OCI-M1 (cell line): ENCODE results near the gene ELOVL7.
"Not testable (repeated sequence)": the region's sequence is repeated elsewhere in the genome, so short reads cannot be mapped to it uniquely, and the experiment has no call there.

Experiments used
- DNase-seq: peaks from one replicate; lab custom pipeline; 2025; lab: John Stamatoyannopoulos, UW

ELOVL7 gene

DNA sequence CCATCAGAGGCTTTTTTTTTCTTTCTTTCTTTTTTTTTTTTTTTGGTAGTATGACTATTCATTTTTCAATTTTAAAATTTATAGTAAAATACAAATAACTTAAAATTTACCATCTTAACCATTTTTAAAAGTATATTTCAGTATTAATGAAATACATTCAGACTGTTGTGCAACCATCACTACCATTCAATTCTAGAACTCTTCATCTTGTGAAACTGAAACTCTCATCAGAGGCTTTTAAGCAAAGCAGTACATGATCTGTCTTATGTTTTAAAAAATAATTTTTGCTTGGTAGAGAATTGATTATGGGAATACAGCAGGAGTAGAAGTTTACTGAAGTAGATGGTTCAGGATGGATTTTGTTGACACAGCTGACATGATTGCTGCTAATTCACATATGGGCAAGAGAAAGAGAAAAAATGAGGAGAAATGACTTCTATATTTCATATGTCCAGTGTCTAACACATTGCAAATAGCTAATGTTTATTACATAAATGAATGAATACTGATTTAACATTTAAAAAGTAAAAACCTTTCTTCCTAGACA is 13.4 kb downstream of the ELOVL7 start:
- DNase-seq: no peak

DNA sequence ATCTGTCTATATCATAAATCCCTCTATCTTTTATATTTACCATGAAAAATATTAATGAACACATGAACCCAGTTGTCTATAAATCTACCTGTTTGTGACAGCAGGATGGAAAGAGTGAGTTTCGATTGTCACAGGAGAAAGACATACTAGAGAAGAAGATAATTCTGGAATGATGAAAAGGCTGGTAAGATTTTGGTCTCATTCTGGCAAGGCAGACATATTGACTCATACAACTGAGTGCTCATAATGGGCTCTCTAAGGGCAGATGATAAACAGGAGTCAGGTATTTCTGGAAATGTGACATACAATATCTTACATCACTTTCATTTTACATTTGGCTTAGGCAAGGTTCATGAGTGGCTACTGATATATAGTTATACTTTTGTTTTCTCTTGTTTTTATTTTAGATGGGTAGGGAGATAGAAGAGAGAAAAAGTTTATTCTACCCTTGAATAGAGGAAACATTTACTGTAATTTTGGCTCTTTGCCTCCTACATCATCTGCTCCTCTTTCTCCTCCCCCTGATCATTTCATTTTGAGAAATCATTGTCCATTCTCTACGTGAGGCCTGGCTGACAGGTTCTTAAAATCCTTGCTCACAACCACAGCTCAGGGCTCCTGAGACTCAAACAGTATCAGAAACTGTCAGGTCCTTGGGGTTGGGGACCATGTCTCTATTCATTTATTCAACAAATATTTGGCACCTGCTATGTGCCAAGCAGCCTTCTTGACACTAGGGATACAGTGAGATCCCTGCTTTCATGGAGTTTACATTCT is 14.4 kb downstream of the ELOVL7 start:
- DNase-seq: peak; percentile 47

DNA sequence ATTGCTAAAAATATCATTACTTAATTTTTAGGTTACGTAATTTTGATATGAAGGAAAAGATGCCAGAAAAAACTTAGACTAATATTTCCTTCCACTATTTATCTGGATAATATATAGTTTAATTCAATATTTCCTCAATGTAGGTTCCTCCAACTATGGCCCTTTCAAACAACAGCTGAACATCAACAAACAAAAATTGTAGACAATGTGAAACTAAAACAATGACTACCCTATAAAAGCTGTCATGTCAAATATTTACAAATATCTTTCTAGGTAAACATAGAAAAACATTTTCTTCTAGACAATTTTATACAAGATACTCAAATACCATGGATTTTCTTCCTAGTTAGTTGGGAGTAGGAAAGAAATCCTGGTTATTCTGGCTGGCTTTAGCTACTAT is 16.9 kb downstream of the ELOVL7 start:
- no peak for DNase-seq

DNA sequence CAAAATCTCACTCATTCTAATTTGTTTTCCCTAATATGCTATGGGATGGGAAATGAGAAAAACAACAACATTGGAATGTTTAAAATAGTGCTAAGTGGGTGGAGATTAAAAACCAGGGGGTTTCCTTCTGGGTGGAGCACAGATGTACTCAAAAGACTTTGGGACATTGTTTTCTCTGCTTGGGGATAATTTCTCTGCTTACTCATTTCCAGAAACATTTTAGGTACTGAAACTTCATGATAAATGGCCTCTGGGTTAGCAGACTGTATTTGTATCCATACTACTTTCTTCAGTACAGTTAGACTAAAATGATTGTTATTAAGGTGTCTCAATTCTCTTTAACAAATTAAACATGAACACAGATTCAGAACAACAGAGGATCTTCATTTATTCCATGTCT is 17.4 kb downstream of the ELOVL7 start:
- no peak for DNase-seq

DNA sequence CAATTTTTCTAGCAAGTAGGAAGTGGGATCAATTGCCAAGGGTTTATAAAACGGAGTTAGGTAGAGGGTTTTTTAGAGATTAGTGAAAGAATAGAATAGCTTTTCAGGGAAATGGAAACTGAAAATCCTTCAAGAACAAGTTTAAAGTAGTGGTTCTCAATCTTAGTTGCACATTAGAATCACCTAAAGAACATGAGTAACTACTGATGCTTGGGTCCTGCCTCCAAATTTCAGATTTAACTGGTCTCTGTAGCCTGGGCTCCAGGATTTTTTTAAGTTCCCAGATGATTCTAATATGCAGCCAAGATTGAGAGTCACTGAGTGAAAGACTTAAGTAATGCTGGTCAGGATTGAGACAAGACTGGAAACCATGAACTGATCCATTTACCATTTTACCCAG is 20.5 kb downstream of the ELOVL7 start:
- no peak for DNase-seq

DNA sequence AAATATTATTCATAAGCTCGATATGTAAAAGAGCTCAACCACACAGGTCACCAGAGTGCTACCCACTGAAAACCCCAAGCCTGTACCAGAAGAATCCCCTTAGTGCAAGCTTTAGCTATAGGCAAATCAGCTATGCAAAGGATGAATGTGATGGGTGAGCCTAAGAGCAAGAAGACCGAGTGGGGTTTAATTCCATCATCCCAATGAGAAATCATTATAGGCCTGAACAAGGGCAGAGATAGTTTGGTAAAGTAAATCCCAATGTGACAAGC is 21.8 kb downstream of the ELOVL7 start:
- DNase-seq: no peak

DNA sequence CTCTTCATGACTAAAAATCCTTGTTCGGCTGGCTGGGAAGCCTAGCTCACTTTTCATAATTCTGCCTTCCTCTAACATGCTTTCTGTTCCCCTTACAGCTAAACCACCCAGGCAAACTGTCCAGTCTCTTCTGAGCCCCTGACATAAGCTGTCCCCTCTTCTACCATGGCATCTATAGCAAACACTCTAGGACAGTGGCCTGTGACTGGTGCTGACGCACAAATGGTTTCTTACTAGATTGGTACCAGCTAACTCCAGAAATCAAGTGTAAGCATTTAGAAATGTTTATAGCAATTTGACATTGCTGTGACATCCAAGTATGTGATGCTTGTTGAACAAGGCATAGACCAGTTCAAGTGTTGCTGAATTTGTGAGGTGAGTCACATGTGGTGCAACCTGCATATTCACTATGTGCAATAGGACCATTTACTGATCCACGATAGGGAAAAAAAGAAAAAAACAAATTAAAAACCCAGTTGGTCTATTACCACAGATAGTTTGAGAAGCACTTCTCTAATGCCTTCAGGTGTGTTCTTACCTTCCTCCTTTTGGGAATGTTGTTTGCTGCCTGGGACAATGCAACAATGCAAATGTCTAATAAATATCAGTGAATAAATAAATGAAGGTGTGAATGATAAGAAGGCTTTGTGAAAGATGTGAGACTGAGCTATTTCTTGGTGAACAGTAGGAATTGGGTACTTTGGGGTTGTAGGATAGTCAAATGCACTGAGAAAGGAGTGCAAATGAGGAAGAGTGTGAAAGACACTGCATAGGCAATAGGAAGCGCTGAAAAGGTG is 22.4 kb downstream of the ELOVL7 start:
- peak; percentile 37 for DNase-seq

DNA sequence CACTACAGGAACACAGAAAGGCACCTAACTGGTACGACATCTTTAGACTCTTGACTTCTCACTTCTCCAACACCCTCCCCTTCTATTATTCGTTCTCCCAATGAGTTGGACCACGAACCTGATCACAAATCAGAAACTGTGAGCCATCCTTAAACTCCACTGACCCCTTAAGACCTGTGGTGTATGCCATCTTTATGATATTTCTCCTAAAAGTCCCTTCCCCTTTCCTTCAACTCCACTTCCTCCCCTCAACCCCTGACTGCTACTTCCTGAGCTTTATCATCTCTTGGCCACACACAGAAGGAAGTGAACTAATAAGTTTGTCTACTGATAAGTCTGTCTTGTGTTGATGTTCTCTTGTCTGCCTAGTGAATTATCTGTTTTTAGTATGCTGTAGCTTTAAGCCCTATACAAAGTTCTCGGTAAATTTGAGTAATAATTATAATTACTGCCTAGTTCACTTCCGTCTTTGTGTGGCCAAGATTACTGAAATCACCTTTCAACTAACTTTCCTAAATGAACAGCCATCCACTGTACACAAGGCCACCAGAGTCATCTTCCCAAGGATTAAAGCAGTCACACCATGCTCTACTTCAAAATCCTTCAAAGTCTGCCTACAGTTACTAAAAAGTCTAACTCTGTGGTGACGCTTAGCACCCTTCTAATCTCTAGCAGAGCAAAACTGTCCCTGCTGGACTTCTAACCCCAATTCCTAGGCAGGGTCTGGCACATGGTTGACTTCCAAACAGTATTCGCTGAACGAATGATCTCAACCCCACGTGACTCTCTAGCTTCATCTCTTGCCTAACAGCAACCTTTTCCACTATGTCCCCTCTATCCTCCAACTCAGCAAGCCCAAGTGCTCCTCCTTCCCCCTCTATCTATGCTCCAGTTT is 23.2 kb downstream of the ELOVL7 start:
- peak; percentile 87 for DNase-seq

DNA sequence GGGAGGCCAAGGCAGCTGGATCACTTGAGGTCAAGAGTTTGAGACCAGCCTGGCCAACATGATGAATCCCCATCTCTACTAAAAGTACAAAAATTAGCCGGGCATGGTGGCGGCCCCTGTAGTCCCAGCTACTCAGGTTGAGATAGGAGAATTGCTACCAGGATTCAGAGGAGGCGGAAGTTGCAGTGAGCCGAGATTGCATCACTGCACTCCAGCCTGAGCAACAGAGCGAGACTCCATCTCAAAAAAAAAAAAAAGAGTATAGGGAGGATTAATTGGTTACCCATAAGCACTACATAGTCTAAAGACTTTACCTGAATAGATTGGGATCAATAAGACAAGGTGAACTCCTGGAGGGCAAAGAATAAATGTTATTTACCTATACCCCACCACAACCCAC is 27.9 kb downstream of the ELOVL7 start:
- DNase-seq: not testable (repeated sequence)

DNA sequence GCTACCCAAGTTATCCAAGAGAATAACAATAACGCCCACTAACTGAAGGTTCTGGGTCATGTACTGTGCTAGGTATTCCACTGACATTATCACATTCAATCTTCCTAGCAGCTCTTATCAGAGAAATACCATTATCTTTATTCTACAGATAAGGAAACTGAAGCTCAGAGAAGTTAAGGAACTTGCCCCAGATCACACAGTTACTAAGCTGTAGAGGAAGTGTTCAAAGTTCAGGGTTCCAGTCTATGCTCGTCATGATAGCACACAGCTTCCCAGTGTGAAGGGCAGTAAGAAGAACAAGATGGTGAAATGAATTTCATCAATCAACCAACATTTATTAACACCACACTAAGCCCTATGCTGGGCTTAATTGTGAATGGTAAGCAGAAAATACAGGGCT is 29.6 kb downstream of the ELOVL7 start:
- DNase-seq: no peak

DNA sequence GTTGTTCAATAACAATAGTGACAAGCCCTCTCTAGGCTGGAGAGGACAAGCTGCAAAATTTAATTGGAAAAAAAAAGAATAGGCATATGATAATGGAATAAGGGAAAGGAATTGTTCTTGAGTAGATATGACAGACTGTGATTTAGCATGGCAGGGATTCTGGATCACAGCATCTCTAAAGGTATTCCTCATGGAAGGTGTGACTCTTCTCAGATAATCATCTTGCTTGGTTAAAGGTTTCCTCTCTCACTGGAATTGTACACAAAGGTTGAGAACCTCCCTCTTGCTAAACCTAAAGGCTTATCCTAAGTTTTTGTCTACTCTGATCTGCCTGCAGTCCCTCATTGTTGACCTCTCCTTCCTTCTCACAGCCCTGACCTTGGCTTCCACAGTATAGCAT is 31.6 kb downstream of the ELOVL7 start:
- DNase-seq: no peak

DNA sequence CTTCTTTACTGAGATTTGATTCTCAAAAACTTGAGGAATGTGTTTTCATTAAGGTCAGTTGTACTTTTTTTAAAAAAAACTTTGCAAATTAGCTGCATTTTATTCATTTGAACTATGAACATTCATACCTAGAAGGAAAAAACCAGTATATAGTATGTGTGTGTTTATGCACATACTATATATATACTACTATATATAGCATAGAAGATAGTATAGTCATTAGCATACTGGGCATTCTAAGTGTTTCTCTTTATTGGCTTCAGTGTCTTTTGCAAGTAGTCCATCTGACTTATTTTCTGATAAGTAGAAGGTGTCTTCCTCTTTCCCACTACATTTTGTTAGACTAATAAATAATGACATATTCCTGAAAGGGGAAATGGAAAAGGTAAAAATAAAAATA is 33.0 kb downstream of the ELOVL7 start:
- DNase-seq: no peak

DNA sequence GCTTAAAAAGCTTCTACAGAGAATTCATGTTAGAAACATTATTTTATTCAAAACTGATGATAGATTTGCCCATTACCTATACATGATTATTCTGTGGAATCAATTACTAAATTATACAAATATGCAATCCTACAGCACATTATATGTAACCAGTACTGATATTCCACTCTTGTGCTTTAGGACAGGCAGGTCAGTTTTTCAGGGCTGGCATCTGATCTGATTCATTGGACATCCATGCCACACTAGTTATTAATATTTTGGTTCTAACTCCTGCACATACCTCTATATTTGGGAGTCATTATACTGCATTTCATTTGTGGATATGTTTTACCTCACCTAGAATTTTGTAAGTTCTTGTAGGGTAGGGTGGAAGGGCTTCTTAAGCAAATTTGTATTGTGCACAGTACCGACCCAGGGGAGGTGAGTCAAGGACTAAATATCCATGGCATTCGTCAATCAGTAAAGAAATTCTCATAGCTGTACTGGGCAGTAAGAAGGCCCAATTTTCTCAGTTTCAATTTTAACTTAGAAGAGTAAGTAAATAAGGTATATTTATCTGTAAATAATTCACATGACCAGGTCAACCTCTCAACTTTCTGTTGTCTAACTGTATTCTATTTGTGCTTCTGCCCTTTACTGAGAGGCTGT is 33.5 kb downstream of the ELOVL7 start:
- DNase-seq: no peak

DNA sequence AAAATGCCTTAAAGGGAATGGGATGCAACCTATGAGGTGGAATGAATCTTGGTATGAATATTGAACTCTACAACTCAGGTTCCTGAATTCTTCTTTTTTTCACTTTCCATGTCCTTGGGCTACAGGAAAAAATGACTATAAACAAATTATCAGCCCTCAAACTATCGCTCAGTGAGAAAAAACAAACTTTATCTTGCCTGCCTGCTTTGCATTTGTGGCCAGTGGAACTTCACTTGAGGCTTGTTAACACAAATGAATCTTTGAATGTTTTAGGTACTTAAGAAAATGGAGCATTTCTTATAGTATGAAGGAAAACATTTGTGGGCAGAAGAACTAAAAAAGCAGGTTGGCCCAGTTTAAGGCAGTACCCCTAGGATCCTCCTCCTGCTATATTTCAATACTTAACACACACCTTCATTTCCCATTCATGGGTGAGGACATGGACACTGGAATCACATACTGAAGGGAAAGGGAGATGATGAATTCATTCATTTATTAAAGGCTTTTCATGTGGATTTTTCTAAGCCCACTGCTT is 34.1 kb downstream of the ELOVL7 start:
- DNase-seq: peak; percentile 32

DNA sequence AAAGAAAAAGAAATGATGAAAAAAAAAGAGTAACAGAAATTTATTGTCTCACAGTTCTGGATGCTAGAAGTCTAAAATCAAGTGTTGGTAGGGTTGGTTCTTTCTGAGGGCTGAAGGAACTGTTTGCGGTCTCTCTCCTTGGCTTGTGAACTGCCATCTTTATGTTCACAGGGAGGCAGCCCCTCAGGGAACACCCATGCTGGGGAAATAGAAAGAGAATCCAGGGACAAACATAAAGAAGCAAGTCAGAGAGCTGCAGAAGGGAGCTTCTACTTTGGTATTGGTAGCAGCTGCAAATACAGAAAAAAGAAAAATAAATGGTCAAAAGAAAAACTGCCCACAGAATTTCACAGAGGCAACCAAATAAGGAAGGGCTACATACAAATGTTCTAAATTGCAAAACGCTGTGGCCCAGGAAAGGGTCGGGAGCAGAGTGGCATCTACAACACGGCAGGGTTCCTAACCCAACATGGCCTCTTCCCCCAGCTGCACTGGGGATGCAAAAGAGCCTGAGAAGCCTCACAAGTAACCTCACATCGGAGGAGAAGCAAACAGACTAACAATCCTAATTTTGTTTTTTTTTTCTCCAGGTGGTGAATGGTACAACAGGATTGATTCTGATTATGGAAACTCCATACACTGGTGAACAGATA is 37.4 kb downstream of the ELOVL7 start:
- no peak for DNase-seq

DNA sequence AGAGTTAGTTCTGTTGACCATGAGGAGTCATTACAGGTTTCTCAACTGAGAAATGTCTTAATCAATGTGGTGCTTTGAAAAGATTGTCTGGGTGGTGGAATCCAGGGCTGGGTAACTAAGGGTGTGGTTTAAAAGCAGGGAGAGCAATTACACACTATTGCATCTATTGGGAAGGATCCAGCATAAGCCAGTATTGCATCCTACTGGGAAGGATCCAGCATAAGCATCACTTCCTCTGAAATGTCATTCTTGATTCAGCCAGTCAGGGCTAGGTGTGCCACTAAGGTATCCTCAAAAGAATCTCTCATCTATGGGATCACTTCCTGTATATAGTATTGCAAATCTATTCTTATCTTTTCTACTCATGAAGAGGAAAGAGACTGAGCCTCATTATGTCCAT is 38.6 kb downstream of the ELOVL7 start:
- no peak for DNase-seq

DNA sequence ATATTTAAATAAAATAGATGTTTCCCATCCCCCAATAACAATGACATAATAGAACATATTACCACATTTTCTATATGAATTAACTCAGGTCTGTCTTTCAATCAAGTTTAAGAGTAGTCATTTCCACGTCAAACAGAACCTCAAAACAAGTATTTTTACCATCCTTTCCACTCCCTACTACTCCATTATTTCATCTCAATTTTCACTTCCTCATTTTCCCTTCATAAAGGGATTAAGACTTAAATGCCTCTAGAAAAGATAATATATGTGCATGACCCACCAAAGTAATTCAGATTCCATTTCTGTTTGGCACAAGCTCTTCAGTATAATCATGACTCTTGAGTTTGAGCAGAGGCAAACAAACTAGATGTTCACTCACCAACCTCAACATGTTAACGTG is 40.4 kb downstream of the ELOVL7 start:
- DNase-seq: peak; percentile 67

DNA sequence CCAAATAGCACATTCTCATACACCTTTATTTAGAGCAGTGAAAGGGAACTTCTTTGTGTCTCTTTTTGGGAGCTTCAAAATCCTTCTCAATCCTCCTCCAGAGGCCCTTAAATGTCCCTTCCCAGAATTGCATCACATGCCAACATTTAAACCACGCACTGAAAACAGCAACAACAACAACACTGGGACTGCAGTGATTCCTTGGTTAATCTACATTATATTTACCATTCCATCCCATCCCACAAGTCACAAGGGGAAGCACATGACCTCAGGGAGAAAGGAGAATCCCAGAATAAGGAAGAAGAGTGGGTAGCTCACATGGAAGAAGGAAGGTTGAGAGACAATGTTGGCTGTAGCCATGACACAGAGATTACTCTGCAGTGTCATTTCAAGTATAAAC is 41.1 kb downstream of the ELOVL7 start:
- no peak for DNase-seq

DNA sequence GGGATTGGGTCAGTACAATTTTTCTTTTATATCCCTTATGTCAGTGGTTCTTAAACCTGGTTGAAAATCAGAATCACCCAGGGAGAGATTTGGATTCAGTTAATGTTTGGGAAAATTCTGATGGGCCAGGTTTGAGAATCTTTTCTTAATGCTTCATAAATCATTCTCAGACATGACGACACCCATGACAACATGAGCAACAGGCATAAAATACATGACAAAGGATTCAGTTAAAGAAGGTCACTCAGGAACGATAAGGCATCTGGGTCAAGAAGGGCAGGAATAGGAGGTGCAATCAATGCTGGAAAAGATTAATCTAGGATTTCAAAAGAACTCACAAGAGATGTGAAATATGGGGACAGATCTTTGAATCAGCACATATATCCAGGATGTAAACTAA is 41.8 kb downstream of the ELOVL7 start:
- no peak for DNase-seq

DNA sequence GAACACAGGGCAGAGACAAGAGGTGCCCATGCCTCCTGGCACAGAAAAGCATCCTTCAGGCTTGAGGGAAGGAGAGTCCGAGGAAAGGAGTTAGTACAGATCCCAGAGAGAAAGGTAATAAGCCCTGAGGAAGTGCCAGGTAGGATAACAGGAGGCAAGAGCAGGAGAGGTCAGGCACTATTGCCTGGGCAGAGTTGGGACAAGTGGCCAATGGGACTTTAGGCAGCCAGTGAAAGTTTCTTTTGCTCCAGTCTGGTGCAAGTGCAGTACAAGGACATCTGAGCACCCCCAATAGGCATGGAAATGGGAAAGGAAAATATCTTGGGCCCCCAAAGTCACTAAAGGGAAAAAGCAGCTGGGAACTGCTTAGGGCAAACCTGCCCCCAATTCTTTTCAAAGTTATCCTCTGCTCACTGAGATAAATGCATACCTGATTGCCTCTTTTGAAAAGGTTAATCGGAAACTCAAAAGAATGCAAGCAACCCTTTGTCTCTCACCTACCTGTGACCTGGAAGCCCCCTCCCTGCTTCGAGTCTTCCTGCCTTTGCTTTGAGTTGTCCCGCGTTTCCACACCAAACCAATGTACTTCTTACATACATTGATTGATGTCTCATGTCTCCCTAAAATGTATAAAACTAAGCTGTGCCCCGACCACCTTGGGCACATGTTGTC is 46.5 kb downstream of the ELOVL7 start:
- DNase-seq: no peak
